GM19351 (cell line): ENCODE measurements around the gene PUS1.
"Not testable (repeated sequence)": the region's sequence is repeated elsewhere in the genome, so short reads cannot be mapped to it uniquely, and the experiment has no call there.

Experiments used
- ATAC-seq: cut with Tn5 transposase; IDR thresholded peaks from one replicate; pipeline ENCODE4 v1.9.1; 2021; ENCODE audit warnings: mild to moderate bottlenecking, moderate library complexity; ENCODE audit not compliant: unreplicated experiment

The PUS1 gene

GRCh38 chr12:131959641-131960589 is 30.8 kb downstream of the PUS1 start:
- no peak for ATAC-seq

GRCh38 chr12:131960590-131961325 is 31.7 kb downstream of the PUS1 start:
- not testable (repeated sequence) for ATAC-seq

- ATAC-seq = not testable (repeated sequence)
These were observed 32.3 kb downstream of the PUS1 start for GRCh38 chr12:131961328-131961727.

- no peak for ATAC-seq
These were observed 33.0 kb downstream of the PUS1 start for GRCh38 chr12:131962069-131962468.

GRCh38 chr12:131963381-131963780 is 34.3 kb downstream of the PUS1 start:
- no peak for ATAC-seq

- no peak for ATAC-seq
These were observed 36.0 kb downstream of the PUS1 start for GRCh38 chr12:131965073-131965472.

- no peak for ATAC-seq
These were observed 42.1 kb downstream of the PUS1 start for GRCh38 chr12:131971226-131971625.

- no peak for ATAC-seq
These were observed 46.2 kb downstream of the PUS1 start for GRCh38 chr12:131975228-131975627.

- no peak for ATAC-seq
These were observed 50.5 kb downstream of the PUS1 start for GRCh38 chr12:131979606-131980005.

GRCh38 chr12:131980263-131980662 is 51.2 kb downstream of the PUS1 start:
- ATAC-seq = no peak

GRCh38 chr12:131981388-131981787 is 52.3 kb downstream of the PUS1 start:
- no peak for ATAC-seq

GRCh38 chr12:131982041-131982440 is 53.0 kb downstream of the PUS1 start:
- ATAC-seq = no peak

- no peak for ATAC-seq
These were observed 54.0 kb downstream of the PUS1 start for GRCh38 chr12:131983026-131983425.

- no peak for ATAC-seq
These were observed 54.5 kb downstream of the PUS1 start for GRCh38 chr12:131983554-131983953.

GRCh38 chr12:131984334-131984733 is 55.3 kb downstream of the PUS1 start:
- ATAC-seq = no peak

- not testable (repeated sequence) for ATAC-seq
These were observed 56.4 kb downstream of the PUS1 start for GRCh38 chr12:131985510-131985875.

- ATAC-seq = no peak
These were observed 57.3 kb downstream of the PUS1 start for GRCh38 chr12:131986361-131986760.

GRCh38 chr12:131986910-131987309 is 57.8 kb downstream of the PUS1 start:
- ATAC-seq = no peak

GRCh38 chr12:131987552-131987951 is 58.5 kb downstream of the PUS1 start:
- no peak for ATAC-seq

- ATAC-seq = no peak
These were observed 59.1 kb downstream of the PUS1 start for GRCh38 chr12:131988054-131988796.

- ATAC-seq = no peak
These were observed 59.9 kb downstream of the PUS1 start for GRCh38 chr12:131989021-131989420.
